CD14-positive monocyte (primary cell): Measurements from ENCODE around the gene SOS1. TPM values are rescaled to one million over a fixed set of nuclear protein-coding genes. Genes with fewer than 3 reads are reported as not detected.

Source experiments
- DNase-seq, 3 donors: peaks; one replicate each; pipeline ENCODE4 v3.0.0-alpha.2; 2011 to 2022
- H2AFZ ChIP-seq: 2 replicates; pipeline ENCODE4 v1.6.0; 2012; ENCODE audit warnings: mild to moderate bottlenecking, low read depth, low read length, inconsistent platforms; ENCODE audit not compliant: insufficient read depth, poor library complexity, severe bottlenecking
- H3K27ac ChIP-seq, 2 donors: 1 replicate in 1 of 2; 2 replicates in 1 of 2; pipeline ENCODE4 v1.5.1; 2012 to 2013; ENCODE audit warnings: low read length in 2 of 2, control low read depth in 1 of 2, inconsistent platforms in 1 of 2, low read depth in 1 of 2, mild to moderate bottlenecking in 1 of 2
- H3K27me3 ChIP-seq, 2 donors: one replicate each; pipeline versions ENCODE4 v1.6.0 to v1.6.1; 2011 to 2013; ENCODE audit warnings: low read length in 2 of 2; ENCODE audit not compliant: control insufficient read depth in 2 of 2, insufficient read depth in 2 of 2
- H3K36me3 ChIP-seq, 2 donors: replicated peaks in 1 of 2; 1 replicate in 1 of 2; 2 replicates in 1 of 2; pipeline versions ENCODE4 v1.5.1 to v1.6.1; 2012 to 2013; ENCODE audit warnings: low read length in 2 of 2, control low read depth in 1 of 2, inconsistent platforms in 1 of 2, mild to moderate bottlenecking in 1 of 2; ENCODE audit not compliant: insufficient read depth in 2 of 2, control insufficient read depth in 1 of 2
- H3K4me1 ChIP-seq, 2 donors: 1 replicate in 1 of 2; 2 replicates in 1 of 2; pipeline versions ENCODE4 v1.5.1 to v1.6.1; 2012 to 2013; ENCODE audit warnings: low read length in 2 of 2, control low read depth in 1 of 2, inconsistent platforms in 1 of 2, mild to moderate bottlenecking in 1 of 2, moderate library complexity in 1 of 2; ENCODE audit not compliant: insufficient read depth in 2 of 2, control insufficient read depth in 1 of 2
- H3K4me2 ChIP-seq: replicated peaks from 2 replicates; pipeline ENCODE3; 2012; ENCODE audit warnings: low read length, moderate library complexity, mild to moderate bottlenecking; ENCODE audit not compliant: poor library complexity, severe bottlenecking; ENCODE audit errors: extremely low read depth
- H3K4me3 ChIP-seq, 3 experiments: fragments of 200-600 bp in 1 of 3; sonication (generic) in 1 of 3; replicated peaks in 1 of 3; 1 replicate in 2 of 3; 2 replicates in 1 of 3; pipeline ENCODE4 v1.5.1; 2011 to 2013; ENCODE audit warnings: low read length in 3 of 3, mild to moderate bottlenecking in 3 of 3, control low read depth in 2 of 3, low read depth in 2 of 3, inconsistent platforms in 1 of 3, moderate library complexity in 1 of 3
- H3K79me2 ChIP-seq: 2 replicates; pipeline ENCODE4 v1.6.0; 2012; ENCODE audit warnings: mild to moderate bottlenecking, control low read depth, inconsistent platforms, low read length, moderate library complexity; ENCODE audit not compliant: insufficient read depth
- H3K9ac ChIP-seq: 2 replicates; pipeline ENCODE4 v1.6.0; 2017; ENCODE audit warnings: low read length, mild to moderate bottlenecking; ENCODE audit not compliant: insufficient read depth, poor library complexity, severe bottlenecking
- H3K9me3 ChIP-seq, 2 donors: replicated peaks in 1 of 2; 1 replicate in 1 of 2; 2 replicates in 1 of 2; pipeline versions ENCODE4 v1.5.1 to v1.6.1; 2012 to 2013; ENCODE audit warnings: low read length in 2 of 2, control low read depth in 1 of 2; ENCODE audit not compliant: control insufficient read depth in 1 of 2, insufficient read depth in 1 of 2
- H4K20me1 ChIP-seq: 2 replicates; pipeline ENCODE4 v1.6.0; 2012; ENCODE audit warnings: mild to moderate bottlenecking, low read length, control low read depth, moderate library complexity; ENCODE audit not compliant: insufficient read depth
- H3K27ac Mint-ChIP-seq, 7 donors: one replicate each; pipeline ENCODE4 v1.8.0; 2020; ENCODE audit warnings: mild to moderate bottlenecking in 7 of 7, mixed read lengths in 7 of 7, moderate library complexity in 6 of 7, inconsistent platforms in 2 of 7
- H3K27me3 Mint-ChIP-seq, 3 donors: one replicate each; pipeline ENCODE4 v1.8.0; 2021 to 2022; ENCODE audit warnings: low read depth in 3 of 3, mild to moderate bottlenecking in 3 of 3, mixed read lengths in 3 of 3, moderate library complexity in 3 of 3, inconsistent platforms in 1 of 3
- H3K36me3 Mint-ChIP-seq, 2 donors: one replicate each; pipeline ENCODE4 v1.8.0; 2020; ENCODE audit warnings: mixed read lengths in 2 of 2, inconsistent platforms in 1 of 2, mild to moderate bottlenecking in 1 of 2
- H3K4me1 Mint-ChIP-seq: one replicate; pipeline ENCODE4 v1.8.0; 2020; ENCODE audit warnings: mild to moderate bottlenecking, mixed read lengths
- H3K4me3 Mint-ChIP-seq, 2 donors: one replicate each; pipeline ENCODE4 v1.8.0; 2020; ENCODE audit warnings: mild to moderate bottlenecking in 2 of 2, mixed read lengths in 2 of 2, moderate library complexity in 1 of 2
- H3K9me3 Mint-ChIP-seq, 7 donors: one replicate each; pipeline ENCODE4 v1.8.0; 2020 to 2022; ENCODE audit warnings: mixed read lengths in 7 of 7, mild to moderate bottlenecking in 6 of 7, moderate library complexity in 6 of 7, inconsistent platforms in 2 of 7
- WGBS: methylation state at CpG from one replicate; pipeline ENCODE4 v1.1.5; 2013; ENCODE audit warnings: missing lambda C conversion rate; ENCODE audit not compliant: insufficient coverage; 5-methylcytosine and 5-hydroxymethylcytosine counted together
- intact Hi-C, 2 donors: fragments of 100-400 bp; cut with micrococcal nuclease; formaldehyde crosslinking; loops; one replicate each; pipeline versions ENCODE4 v1.15.0 to v1.15.1; 2023
- polyA plus RNA-seq, 3 donors: library from polyadenylated mRNA; depleted of rRNA in 1 of 3; unstranded in 2 of 3; stranded (reverse) in 1 of 3; fragments of 300-500 nt in 2 of 3; fragments of >200 nt in 1 of 3; fragmentation: Illumina TruSeq in 2 of 3; gene quantifications; 1 replicate in 2 of 3; 2 replicates in 1 of 3; pipeline ENCODE4 v1.2.3, GENCODE V29; 2012 to 2021
- TF ChIP-seq, protein P1 (sequence below): fragments of 200-600 bp; IDR thresholded peaks from one replicate; pipeline ENCODE4 v1.8.0; 2022; ENCODE audit warnings: antibody characterized with exemption, mild to moderate bottlenecking

Gene SOS1
- polyA plus RNA-seq, 3 donors, result 5.3 to 15.6 (median 7.7) TPM

DNA sequence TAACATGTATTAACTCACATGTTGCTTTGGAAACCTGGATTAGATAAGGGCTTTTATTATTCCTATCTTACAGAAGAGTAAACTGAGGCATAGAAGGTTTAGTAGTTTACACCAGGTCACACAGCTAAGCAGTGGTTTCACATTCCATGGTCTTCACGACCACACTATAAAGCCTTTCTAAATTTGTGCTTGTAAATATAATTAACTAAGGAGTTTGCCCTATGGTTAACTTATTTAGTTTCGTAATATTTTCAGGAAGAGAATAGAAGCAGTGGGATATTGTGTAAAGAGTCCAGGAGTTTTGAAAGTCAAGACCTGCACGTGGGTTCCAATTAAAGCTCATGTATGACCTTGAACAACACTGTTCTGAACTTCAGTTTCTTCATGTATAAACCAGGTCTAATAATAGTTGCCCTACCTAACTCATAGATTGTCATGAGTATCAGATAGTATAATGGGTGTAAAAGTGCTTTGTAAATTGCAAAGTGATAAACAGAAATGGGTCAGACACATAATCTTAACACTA lies 19.5 kb upstream of the SOS1 start:
- intact Hi-C loops, result no loop called here

DNA sequence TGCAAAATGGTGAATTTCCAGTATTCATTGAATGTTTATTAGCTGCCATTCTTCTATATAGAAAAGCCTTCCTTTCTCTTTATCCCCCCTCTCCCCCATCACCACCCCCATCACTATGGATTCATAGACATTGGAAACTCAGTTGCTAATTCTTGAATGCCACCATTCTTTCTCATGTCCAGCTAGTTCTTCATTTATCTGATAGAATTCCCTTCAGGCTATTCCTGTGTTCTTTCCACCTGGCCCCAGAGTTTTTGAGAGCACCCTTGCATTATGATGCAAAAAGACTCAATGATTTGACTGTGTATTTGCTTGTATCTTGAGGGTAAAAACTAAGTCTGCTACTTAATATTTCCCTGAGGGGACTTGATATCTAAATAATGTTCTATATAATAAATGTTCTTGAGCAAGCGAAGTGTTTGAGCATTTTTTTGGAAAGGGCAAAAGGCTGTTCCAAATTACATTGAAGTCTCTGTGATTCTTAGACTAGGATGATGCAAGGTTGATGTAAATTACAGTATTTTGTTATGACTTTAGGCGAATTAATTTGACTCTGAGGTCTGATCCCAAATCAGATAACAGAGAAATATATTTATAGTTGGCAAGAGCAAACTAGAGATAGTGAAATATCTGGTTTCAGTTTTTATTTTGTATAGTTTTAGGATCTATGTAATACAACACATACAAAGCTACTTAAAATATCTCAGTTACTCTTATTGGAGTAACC lies 18.8 kb upstream of the SOS1 start:
- H3K27me3 ChIP-seq, result no peaks in the 10 kb centered on the region
- Mint-ChIP-seq H3K4me3 (no peak overlapping the region), H3K9me3 (peaks cover 0 to 2% (median 0%) of the 10 kb centered on the region in 7 donors), H3K36me3 (no peaks in the 10 kb centered on the region), H3K4me1 (peaks cover 59% of the 10 kb centered on the region), H3K27ac (peak overlapping the region in 1 of 7 donors; percentile 28), H3K27me3 (peaks cover 0 to 1% (median 0%) of the 10 kb centered on the region in 3 donors)
- intact Hi-C loops, result no loop called here
- TF ChIP-seq, protein P1, sequence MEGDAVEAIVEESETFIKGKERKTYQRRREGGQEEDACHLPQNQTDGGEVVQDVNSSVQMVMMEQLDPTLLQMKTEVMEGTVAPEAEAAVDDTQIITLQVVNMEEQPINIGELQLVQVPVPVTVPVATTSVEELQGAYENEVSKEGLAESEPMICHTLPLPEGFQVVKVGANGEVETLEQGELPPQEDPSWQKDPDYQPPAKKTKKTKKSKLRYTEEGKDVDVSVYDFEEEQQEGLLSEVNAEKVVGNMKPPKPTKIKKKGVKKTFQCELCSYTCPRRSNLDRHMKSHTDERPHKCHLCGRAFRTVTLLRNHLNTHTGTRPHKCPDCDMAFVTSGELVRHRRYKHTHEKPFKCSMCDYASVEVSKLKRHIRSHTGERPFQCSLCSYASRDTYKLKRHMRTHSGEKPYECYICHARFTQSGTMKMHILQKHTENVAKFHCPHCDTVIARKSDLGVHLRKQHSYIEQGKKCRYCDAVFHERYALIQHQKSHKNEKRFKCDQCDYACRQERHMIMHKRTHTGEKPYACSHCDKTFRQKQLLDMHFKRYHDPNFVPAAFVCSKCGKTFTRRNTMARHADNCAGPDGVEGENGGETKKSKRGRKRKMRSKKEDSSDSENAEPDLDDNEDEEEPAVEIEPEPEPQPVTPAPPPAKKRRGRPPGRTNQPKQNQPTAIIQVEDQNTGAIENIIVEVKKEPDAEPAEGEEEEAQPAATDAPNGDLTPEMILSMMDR, result no peak
- peak overlapping the region in 1 of 3 experiments; percentile 34 for H3K4me3 ChIP-seq
- H3K4me2 ChIP-seq, result peak overlapping the region; percentile 47
- H3K4me1 ChIP-seq, result peaks cover 47 to 56% of the 10 kb centered on the region in 2 donors
- no peak overlapping the region for H3K9ac ChIP-seq
- no CpG with 5 or more reads among the region's 2 CpGs for WGBS
- no peaks in the 10 kb centered on the region for H3K9me3 ChIP-seq
- H3K36me3 ChIP-seq, result no peaks in the 10 kb centered on the region
- no peak overlapping the region for H2AFZ ChIP-seq
- no peak for DNase-seq
- peak overlapping the region in 1 of 2 donors; percentile 50 for H3K27ac ChIP-seq
- H4K20me1 ChIP-seq, result no peaks in the 10 kb centered on the region
- no peaks in the 10 kb centered on the region for H3K79me2 ChIP-seq

More for the DNA sequence above, 19.5 kb upstream of the SOS1 start:
- no peaks in the 10 kb centered on the region for H3K36me3 Mint-ChIP-seq
- H3K27me3 ChIP-seq, result no peaks in the 10 kb centered on the region
- no peak overlapping the region for H3K9ac ChIP-seq
- H3K27ac Mint-ChIP-seq, result peak overlapping the region; percentile 68 to 83 (median 76)
- peaks cover 0 to 5% (median 0%) of the 10 kb centered on the region in 7 donors for H3K9me3 Mint-ChIP-seq
- no peak overlapping the region for H2AFZ ChIP-seq
- no CpG with 5 or more reads among the region's 3 CpGs for WGBS
- peak overlapping the region in 1 of 2 donors; percentile 30 for H3K4me3 Mint-ChIP-seq
- H3K27me3 Mint-ChIP-seq, result peaks cover 0 to 1% (median 0%) of the 10 kb centered on the region in 3 donors
- TF ChIP-seq, protein P1, result no peak
- H4K20me1 ChIP-seq, result no peaks in the 10 kb centered on the region
- no peaks in the 10 kb centered on the region for H3K9me3 ChIP-seq
- peak overlapping the region in 1 of 3 experiments; percentile 34 for H3K4me3 ChIP-seq
- no peaks in the 10 kb centered on the region for H3K36me3 ChIP-seq
- peaks cover 49 to 56% of the 10 kb centered on the region in 2 donors for H3K4me1 ChIP-seq
- peak overlapping the region; percentile 49 to 50 for H3K27ac ChIP-seq
- peaks cover 61% of the 10 kb centered on the region for H3K4me1 Mint-ChIP-seq
- H3K4me2 ChIP-seq, result peak overlapping the region; percentile 47
- H3K79me2 ChIP-seq, result no peaks in the 10 kb centered on the region
- DNase-seq, result peak in 2 of 3 donors; percentile 20 to 45
